HepG2 (cell line): Measurements from ENCODE around the gene LIN28B. TPM values are rescaled to one million over a fixed set of nuclear protein-coding genes. Genes with fewer than 3 reads are reported as not detected.

Experiments
- AGO2 ChIP-seq: fragments of 200-400 bp; formaldehyde crosslinking; optimal IDR thresholded peaks from 2 replicates; pipeline ENCODE3; 2017; ENCODE audit warnings: mild to moderate bottlenecking, low read depth, low read length, moderate library complexity
- HDAC2 ChIP-seq: sonication (generic); formaldehyde crosslinking; IDR thresholded peaks from 2 replicates; pipeline ENCODE4 v1.4.0; 2020; ENCODE audit warnings: missing genetic modification reagents
- NPAS2 ChIP-seq: sonication (generic); formaldehyde crosslinking; IDR thresholded peaks from 2 replicates; pipeline ENCODE4 v1.8.0; 2022; ENCODE audit warnings: mild to moderate bottlenecking, missing genetic modification reagents, borderline replicate concordance
- NRL ChIP-seq: sonication (generic); formaldehyde crosslinking; IDR thresholded peaks from 2 replicates; pipeline ENCODE4 v1.5.0; 2020; ENCODE audit warnings: missing genetic modification reagents, mild to moderate bottlenecking, moderate library complexity, borderline replicate concordance
- SIN3B ChIP-seq: fragments of 150-350 bp; IDR thresholded peaks from 2 replicates; pipeline ENCODE4 v1.6.1; 2014; ENCODE audit warnings: low read length
- SIX4 ChIP-seq: sonication (generic); formaldehyde crosslinking; IDR thresholded peaks from 2 replicates; pipeline ENCODE4 v1.4.0; 2020; ENCODE audit warnings: missing genetic modification reagents
- ZBTB8A ChIP-seq: sonication (generic); formaldehyde crosslinking; IDR thresholded peaks from 2 replicates; pipeline ENCODE4 v1.4.0; 2020; ENCODE audit warnings: mild to moderate bottlenecking, low read depth, missing genetic modification reagents, borderline replicate concordance
- ZNF121 ChIP-seq: sonication (generic); formaldehyde crosslinking; IDR thresholded peaks from 2 replicates; pipeline ENCODE4 v1.5.0; 2020; ENCODE audit warnings: mild to moderate bottlenecking, missing genetic modification reagents
- ZNF124 ChIP-seq: sonication (generic); formaldehyde crosslinking; IDR thresholded peaks from 2 replicates; pipeline ENCODE4 v1.4.0; 2020; ENCODE audit warnings: missing genetic modification reagents
- ZNF263 ChIP-seq: sonication (generic); formaldehyde crosslinking; IDR thresholded peaks from 2 replicates; pipeline ENCODE4 v1.4.0; 2020; ENCODE audit warnings: missing genetic modification reagents
- ZNF766 ChIP-seq: sonication (generic); formaldehyde crosslinking; IDR thresholded peaks from 2 replicates; pipeline ENCODE4 v1.5.0; 2020; ENCODE audit warnings: missing genetic modification reagents, borderline replicate concordance
- polyA plus RNA-seq, 8 experiments: library from polyadenylated mRNA; depleted of rRNA in 3 of 8; stranded (reverse) in 7 of 8; unstranded in 1 of 8; fragments of >200 nt; fragmentation: Illumina TruSeq in 4 of 8; extraction: Trizol in 4 of 8; gene quantifications; 2 replicates each; pipeline versions ENCODE4 v1.2.1 to v1.2.3, GENCODE V29; 2011 to 2016; ENCODE audit warnings: low read depth in 4 of 8, missing spikeins in 1 of 8, mixed read lengths in 1 of 8; ENCODE audit not compliant: insufficient read depth in 1 of 8
- total RNA-seq, 5 experiments: library from RNA; depleted of rRNA; stranded (reverse); fragments of >200 nt; fragmentation: Illumina TruSeq; extraction: Trizol; gene quantifications; 2 replicates each; pipeline ENCODE4 v1.2.3, GENCODE V29; 2016; ENCODE audit warnings: low read depth in 1 of 5
- TF ChIP-seq, protein P1 (sequence below): sonication (generic); formaldehyde crosslinking; IDR thresholded peaks from 2 replicates; pipeline ENCODE4 v1.5.1; 2020; ENCODE audit warnings: mild to moderate bottlenecking, missing genetic modification reagents, borderline replicate concordance
- TF ChIP-seq, protein P2 (sequence below): sonication (generic); formaldehyde crosslinking; IDR thresholded peaks from 2 replicates; pipeline ENCODE4 v1.4.0; 2020; ENCODE audit warnings: mild to moderate bottlenecking, missing genetic modification reagents
- TF ChIP-seq, protein P3 (sequence below): sonication (generic); formaldehyde crosslinking; IDR thresholded peaks from 2 replicates; pipeline ENCODE4 v1.5.1; 2020; ENCODE audit warnings: missing genetic modification reagents, mild to moderate bottlenecking, borderline replicate concordance
- TF ChIP-seq, protein P4 (sequence below): fragments of 450-650 bp; IDR thresholded peaks from 2 replicates; pipeline ENCODE4 v1.6.1; 2017; ENCODE audit warnings: mild to moderate bottlenecking
- TF ChIP-seq, protein P5 (sequence below): sonication (generic); formaldehyde crosslinking; IDR thresholded peaks from 2 replicates; pipeline ENCODE4 v1.4.0; 2020; ENCODE audit warnings: missing genetic modification reagents

LIN28B gene
- total and polyA plus RNA-seq, 2 of the 13 experiments (the other 11 are each of a cell fraction or from before 2014, with no cell fraction given) = 14.5 to 56.8 TPM

DNA sequence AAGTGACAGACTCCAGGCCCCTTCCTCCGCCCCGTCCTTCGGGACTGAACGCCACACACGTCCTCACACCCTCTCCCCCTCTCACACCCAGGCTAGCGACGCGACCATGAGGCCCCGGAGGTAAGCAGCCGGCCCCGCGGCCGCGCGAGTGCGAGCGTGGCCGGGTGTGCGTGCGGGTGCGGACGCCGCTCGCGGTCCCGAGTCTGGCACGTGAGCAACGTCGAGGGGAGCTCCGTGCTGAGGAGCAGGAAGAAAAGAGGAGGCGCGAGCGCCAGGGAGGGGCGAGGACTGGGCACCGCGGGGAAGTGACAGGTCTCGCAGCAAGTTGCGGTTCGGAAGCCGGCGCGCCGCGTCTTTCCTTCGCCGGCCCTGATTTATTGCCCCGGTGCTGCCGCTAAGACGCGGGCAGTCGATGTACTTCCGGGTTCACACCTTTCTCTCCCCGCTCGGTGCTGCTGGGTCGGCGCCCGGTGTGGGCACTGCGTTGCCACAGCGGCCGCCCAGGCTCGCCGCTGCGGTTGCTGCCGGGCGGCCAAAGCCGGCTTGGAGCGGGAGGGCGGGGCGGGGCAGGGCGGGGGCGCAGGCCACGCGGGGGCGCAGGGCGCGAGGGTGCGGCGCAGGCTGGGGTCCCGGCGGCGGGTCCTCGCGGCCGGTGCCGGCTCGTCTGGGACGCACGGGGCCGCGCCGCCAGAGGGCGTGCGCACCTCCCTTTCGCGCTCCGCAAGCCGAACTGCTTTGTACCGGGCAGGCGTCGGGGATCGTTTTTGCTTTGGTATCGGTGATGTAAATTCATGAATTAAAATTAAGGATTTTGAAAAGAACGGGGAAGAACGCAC lies 15.8 kb upstream of the LIN28B start (continued):
- TF ChIP-seq ZNF121 (CRISPR knock-in tag) (0 out of 2 replicates have a peak, but pooled peaks have one; percentile 5), SIN3B (no peak), ZNF766 (CRISPR knock-in tag) (peak; percentile 93), ZNF124 (CRISPR knock-in tag) (peak; percentile 50; the same call in 1 of the 2 replicates), ZNF263 (CRISPR knock-in tag) (peak; percentile 61), NRL (peak; percentile 89), SIX4 (CRISPR knock-in tag) (no peak), NPAS2 (CRISPR knock-in tag) (no peak), HDAC2 (CRISPR knock-in tag) (peak; percentile 66; the same call in 1 of the 2 replicates), ZBTB8A (CRISPR knock-in tag) (peak; percentile 87), AGO2 (peak; percentile 80)
- TF ChIP-seq, protein P1, sequence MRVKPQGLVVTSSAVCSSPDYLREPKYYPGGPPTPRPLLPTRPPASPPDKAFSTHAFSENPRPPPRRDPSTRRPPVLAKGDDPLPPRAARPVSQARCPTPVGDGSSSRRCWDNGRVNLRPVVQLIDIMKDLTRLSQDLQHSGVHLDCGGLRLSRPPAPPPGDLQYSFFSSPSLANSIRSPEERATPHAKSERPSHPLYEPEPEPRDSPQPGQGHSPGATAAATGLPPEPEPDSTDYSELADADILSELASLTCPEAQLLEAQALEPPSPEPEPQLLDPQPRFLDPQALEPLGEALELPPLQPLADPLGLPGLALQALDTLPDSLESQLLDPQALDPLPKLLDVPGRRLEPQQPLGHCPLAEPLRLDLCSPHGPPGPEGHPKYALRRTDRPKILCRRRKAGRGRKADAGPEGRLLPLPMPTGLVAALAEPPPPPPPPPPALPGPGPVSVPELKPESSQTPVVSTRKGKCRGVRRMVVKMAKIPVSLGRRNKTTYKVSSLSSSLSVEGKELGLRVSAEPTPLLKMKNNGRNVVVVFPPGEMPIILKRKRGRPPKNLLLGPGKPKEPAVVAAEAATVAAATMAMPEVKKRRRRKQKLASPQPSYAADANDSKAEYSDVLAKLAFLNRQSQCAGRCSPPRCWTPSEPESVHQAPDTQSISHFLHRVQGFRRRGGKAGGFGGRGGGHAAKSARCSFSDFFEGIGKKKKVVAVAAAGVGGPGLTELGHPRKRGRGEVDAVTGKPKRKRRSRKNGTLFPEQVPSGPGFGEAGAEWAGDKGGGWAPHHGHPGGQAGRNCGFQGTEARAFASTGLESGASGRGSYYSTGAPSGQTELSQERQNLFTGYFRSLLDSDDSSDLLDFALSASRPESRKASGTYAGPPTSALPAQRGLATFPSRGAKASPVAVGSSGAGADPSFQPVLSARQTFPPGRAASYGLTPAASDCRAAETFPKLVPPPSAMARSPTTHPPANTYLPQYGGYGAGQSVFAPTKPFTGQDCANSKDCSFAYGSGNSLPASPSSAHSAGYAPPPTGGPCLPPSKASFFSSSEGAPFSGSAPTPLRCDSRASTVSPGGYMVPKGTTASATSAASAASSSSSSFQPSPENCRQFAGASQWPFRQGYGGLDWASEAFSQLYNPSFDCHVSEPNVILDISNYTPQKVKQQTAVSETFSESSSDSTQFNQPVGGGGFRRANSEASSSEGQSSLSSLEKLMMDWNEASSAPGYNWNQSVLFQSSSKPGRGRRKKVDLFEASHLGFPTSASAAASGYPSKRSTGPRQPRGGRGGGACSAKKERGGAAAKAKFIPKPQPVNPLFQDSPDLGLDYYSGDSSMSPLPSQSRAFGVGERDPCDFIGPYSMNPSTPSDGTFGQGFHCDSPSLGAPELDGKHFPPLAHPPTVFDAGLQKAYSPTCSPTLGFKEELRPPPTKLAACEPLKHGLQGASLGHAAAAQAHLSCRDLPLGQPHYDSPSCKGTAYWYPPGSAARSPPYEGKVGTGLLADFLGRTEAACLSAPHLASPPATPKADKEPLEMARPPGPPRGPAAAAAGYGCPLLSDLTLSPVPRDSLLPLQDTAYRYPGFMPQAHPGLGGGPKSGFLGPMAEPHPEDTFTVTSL (CRISPR knock-in tag) = no peak
- TF ChIP-seq, protein P2, sequence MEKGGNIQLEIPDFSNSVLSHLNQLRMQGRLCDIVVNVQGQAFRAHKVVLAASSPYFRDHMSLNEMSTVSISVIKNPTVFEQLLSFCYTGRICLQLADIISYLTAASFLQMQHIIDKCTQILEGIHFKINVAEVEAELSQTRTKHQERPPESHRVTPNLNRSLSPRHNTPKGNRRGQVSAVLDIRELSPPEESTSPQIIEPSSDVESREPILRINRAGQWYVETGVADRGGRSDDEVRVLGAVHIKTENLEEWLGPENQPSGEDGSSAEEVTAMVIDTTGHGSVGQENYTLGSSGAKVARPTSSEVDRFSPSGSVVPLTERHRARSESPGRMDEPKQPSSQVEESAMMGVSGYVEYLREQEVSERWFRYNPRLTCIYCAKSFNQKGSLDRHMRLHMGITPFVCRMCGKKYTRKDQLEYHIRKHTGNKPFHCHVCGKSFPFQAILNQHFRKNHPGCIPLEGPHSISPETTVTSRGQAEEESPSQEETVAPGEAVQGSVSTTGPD (CRISPR knock-in tag) = no peak
- TF ChIP-seq, protein P3, sequence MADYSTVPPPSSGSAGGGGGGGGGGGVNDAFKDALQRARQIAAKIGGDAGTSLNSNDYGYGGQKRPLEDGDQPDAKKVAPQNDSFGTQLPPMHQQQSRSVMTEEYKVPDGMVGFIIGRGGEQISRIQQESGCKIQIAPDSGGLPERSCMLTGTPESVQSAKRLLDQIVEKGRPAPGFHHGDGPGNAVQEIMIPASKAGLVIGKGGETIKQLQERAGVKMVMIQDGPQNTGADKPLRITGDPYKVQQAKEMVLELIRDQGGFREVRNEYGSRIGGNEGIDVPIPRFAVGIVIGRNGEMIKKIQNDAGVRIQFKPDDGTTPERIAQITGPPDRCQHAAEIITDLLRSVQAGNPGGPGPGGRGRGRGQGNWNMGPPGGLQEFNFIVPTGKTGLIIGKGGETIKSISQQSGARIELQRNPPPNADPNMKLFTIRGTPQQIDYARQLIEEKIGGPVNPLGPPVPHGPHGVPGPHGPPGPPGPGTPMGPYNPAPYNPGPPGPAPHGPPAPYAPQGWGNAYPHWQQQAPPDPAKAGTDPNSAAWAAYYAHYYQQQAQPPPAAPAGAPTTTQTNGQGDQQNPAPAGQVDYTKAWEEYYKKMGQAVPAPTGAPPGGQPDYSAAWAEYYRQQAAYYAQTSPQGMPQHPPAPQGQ (CRISPR knock-in tag) = no peak
- TF ChIP-seq, protein P4, sequence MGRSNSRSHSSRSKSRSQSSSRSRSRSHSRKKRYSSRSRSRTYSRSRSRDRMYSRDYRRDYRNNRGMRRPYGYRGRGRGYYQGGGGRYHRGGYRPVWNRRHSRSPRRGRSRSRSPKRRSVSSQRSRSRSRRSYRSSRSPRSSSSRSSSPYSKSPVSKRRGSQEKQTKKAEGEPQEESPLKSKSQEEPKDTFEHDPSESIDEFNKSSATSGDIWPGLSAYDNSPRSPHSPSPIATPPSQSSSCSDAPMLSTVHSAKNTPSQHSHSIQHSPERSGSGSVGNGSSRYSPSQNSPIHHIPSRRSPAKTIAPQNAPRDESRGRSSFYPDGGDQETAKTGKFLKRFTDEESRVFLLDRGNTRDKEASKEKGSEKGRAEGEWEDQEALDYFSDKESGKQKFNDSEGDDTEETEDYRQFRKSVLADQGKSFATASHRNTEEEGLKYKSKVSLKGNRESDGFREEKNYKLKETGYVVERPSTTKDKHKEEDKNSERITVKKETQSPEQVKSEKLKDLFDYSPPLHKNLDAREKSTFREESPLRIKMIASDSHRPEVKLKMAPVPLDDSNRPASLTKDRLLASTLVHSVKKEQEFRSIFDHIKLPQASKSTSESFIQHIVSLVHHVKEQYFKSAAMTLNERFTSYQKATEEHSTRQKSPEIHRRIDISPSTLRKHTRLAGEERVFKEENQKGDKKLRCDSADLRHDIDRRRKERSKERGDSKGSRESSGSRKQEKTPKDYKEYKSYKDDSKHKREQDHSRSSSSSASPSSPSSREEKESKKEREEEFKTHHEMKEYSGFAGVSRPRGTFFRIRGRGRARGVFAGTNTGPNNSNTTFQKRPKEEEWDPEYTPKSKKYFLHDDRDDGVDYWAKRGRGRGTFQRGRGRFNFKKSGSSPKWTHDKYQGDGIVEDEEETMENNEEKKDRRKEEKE = no peak
- TF ChIP-seq, protein P5, sequence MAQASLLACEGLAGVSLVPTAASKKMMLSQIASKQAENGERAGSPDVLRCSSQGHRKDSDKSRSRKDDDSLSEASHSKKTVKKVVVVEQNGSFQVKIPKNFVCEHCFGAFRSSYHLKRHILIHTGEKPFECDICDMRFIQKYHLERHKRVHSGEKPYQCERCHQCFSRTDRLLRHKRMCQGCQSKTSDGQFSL (CRISPR knock-in tag) = no peak; the same call in 1 of the 2 replicates
